H1 (cell line): ENCODE measurements around the gene PEX5L. TPM values are rescaled to one million over a fixed set of nuclear protein-coding genes. Genes with fewer than 3 reads are reported as not detected.
A peak's percentile ranks its signal among the peaks of the same experiment; 100 is the strongest.

ENCODE experiments used
- CTCF ChIA-PET: fragments of 300-600 bp; sonication (Branson Sonifier 250); formaldehyde crosslinking; loops from one replicate; lab custom pipeline; 2021; ENCODE audit not compliant: partially characterized antibody; lab: Charles Lee
- POLR2A ChIA-PET: fragments of 300-600 bp; sonication (Branson Sonifier 250); formaldehyde crosslinking; loops from one replicate; lab custom pipeline; 2021; ENCODE audit warnings: inconsistent platforms; ENCODE audit not compliant: partially characterized antibody; lab: Charles Lee
- DNase-seq, 2 experiments: peaks; one replicate each; pipeline versions ENCODE4 v3.0.0 to v3.0.0-alpha.2; 2010 to 2022; ENCODE audit warnings: low spot score in 2 of 2, low read depth in 1 of 2, mixed read lengths in 1 of 2
- FAIRE-seq: peaks from 2 replicates; lab custom pipeline; 2011; peaks lifted over from hg19 to GRCh38; lab: Jason Lieb, UNC
- H2AFZ ChIP-seq: 2 replicates; pipeline ENCODE4 v1.8.1; 2012; ENCODE audit warnings: low read length, inconsistent platforms
- H2AK5ac ChIP-seq: 2 replicates; pipeline ENCODE4 v1.6.1; 2013; ENCODE audit warnings: low read depth, low read length
- H2BK120ac ChIP-seq: replicated peaks from 2 replicates; pipeline ENCODE3; 2013; ENCODE audit warnings: low read depth, low read length, inconsistent platforms
- H2BK12ac ChIP-seq: 2 replicates; pipeline ENCODE4 v1.6.1; 2013; ENCODE audit warnings: low read depth, low read length
- H2BK15ac ChIP-seq: 2 replicates; pipeline ENCODE4 v1.6.1; 2013; ENCODE audit warnings: low read length
- H2BK20ac ChIP-seq: 2 replicates; pipeline ENCODE4 v1.6.1; 2013; ENCODE audit warnings: low read length
- H2BK5ac ChIP-seq: 2 replicates; pipeline ENCODE4 v1.6.1; 2013; ENCODE audit warnings: low read depth, low read length
- H3K14ac ChIP-seq: 2 replicates; pipeline ENCODE4 v1.6.1; 2013; ENCODE audit warnings: inconsistent platforms; ENCODE audit not compliant: insufficient read length
- H3K18ac ChIP-seq: 2 replicates; pipeline ENCODE4 v1.6.1; 2013; ENCODE audit warnings: low read length; ENCODE audit errors: extremely low read depth
- H3K23ac ChIP-seq: 2 replicates; pipeline ENCODE4 v1.6.1; 2013; ENCODE audit warnings: inconsistent platforms; ENCODE audit not compliant: insufficient read length
- H3K23me2 ChIP-seq: 2 replicates; pipeline ENCODE4 v1.6.1; 2013; ENCODE audit warnings: low read depth, low read length
- H3K27ac ChIP-seq: 2 replicates; pipeline ENCODE4 v1.6.1; 2011; ENCODE audit warnings: low read depth, low read length, inconsistent platforms
- H3K27me3 ChIP-seq, 4 experiments: replicated peaks in 1 of 4; 1 replicate in 1 of 4; 2 replicates in 3 of 4; pipeline versions ENCODE4 v1.6.1 to v1.8.1; 2011 to 2013; ENCODE audit warnings: low read length in 3 of 4, mild to moderate bottlenecking in 3 of 4, inconsistent platforms in 2 of 4, mixed read lengths in 2 of 4, moderate library complexity in 1 of 4; ENCODE audit not compliant: control insufficient read depth in 3 of 4, insufficient read depth in 3 of 4; ENCODE audit errors: extremely low read depth in 1 of 4
- H3K36me3 ChIP-seq, 4 experiments: 2 replicates each; pipeline versions ENCODE4 v1.6.1 to v1.8.1; 2011 to 2013; ENCODE audit warnings: mild to moderate bottlenecking in 4 of 4, low read length in 3 of 4, moderate library complexity in 2 of 4, control low read depth in 1 of 4, inconsistent platforms in 1 of 4; ENCODE audit not compliant: insufficient read depth in 4 of 4, control insufficient read depth in 2 of 4
- H3K4ac ChIP-seq: replicated peaks from 2 replicates; pipeline ENCODE3; 2013; ENCODE audit warnings: low read length, low read depth, mixed read lengths, inconsistent platforms; ENCODE audit not compliant: insufficient read length
- H3K4me1 ChIP-seq, 4 experiments: replicated peaks in 1 of 4; 1 replicate in 1 of 4; 2 replicates in 3 of 4; pipeline versions ENCODE4 v1.6.1 to v1.8.1; 2011 to 2013; ENCODE audit warnings: low read length in 3 of 4, inconsistent platforms in 2 of 4, mixed read lengths in 1 of 4; ENCODE audit not compliant: insufficient read depth in 4 of 4, control insufficient read depth in 3 of 4
- H3K4me2 ChIP-seq, 2 experiments: 2 replicates each; pipeline versions ENCODE4 v1.6.1 to v1.8.1; 2011 to 2013; ENCODE audit warnings: low read depth in 2 of 2, low read length in 2 of 2, control low read depth in 1 of 2, inconsistent platforms in 1 of 2, mild to moderate bottlenecking in 1 of 2; ENCODE audit not compliant: insufficient read depth in 1 of 2
- H3K4me3 ChIP-seq, 4 experiments: fragments of 200-600, 300-600 bp in 1 of 4; sonication (generic), shearing (Covaris generic), sonication (Bioruptor Twin) in 1 of 4; 2 replicates each; pipeline versions ENCODE4 v1.5.1 to v1.8.1; 2011 to 2016; ENCODE audit warnings: low read length in 4 of 4, low read depth in 3 of 4, control low read depth in 2 of 4, inconsistent platforms in 2 of 4, mild to moderate bottlenecking in 2 of 4, mixed read lengths in 1 of 4, moderate library complexity in 1 of 4; ENCODE audit not compliant: insufficient read depth in 2 of 4; ENCODE audit errors: extremely low read depth in 1 of 4
- H3K56ac ChIP-seq: replicated peaks from 2 replicates; pipeline ENCODE3; 2013; ENCODE audit warnings: low read depth, mild to moderate bottlenecking, mixed read lengths, low read length, inconsistent platforms; ENCODE audit not compliant: insufficient read length
- H3K79me1 ChIP-seq: 2 replicates; pipeline ENCODE4 v1.6.1; 2013; ENCODE audit warnings: low read depth, low read length, control low read depth
- H3K79me2 ChIP-seq, 2 experiments: 2 replicates each; pipeline versions ENCODE4 v1.6.1 to v1.8.1; 2012 to 2013; ENCODE audit warnings: low read length in 2 of 2, mild to moderate bottlenecking in 2 of 2, inconsistent platforms in 1 of 2; ENCODE audit not compliant: insufficient read depth in 2 of 2, control insufficient read depth in 1 of 2
- H3K9ac ChIP-seq, 4 experiments: replicated peaks in 1 of 4; 1 replicate in 1 of 4; 2 replicates in 3 of 4; pipeline versions ENCODE4 v1.6.1 to v1.8.1; 2011 to 2013; ENCODE audit warnings: low read depth in 3 of 4, low read length in 3 of 4, control low read depth in 2 of 4, mild to moderate bottlenecking in 2 of 4, moderate library complexity in 2 of 4, inconsistent platforms in 1 of 4; ENCODE audit errors: extremely low read depth in 1 of 4
- H3K9me3 ChIP-seq, 2 experiments: 2 replicates each; pipeline versions ENCODE4 v1.6.1 to v1.8.1; 2012 to 2013; ENCODE audit warnings: mild to moderate bottlenecking in 2 of 2, moderate library complexity in 2 of 2, control low read depth in 1 of 2, inconsistent platforms in 1 of 2, low read depth in 1 of 2, low read length in 1 of 2, mixed read lengths in 1 of 2; ENCODE audit not compliant: insufficient read depth in 2 of 2
- H4K20me1 ChIP-seq, 2 experiments: replicated peaks in 1 of 2; 2 replicates each; pipeline versions ENCODE3 to v1.8.1; 2011 to 2013; ENCODE audit warnings: inconsistent platforms in 2 of 2, low read length in 2 of 2, mild to moderate bottlenecking in 1 of 2; ENCODE audit not compliant: insufficient read depth in 2 of 2, control insufficient read depth in 1 of 2
- H4K5ac ChIP-seq: 2 replicates; pipeline ENCODE4 v1.6.1; 2013; ENCODE audit warnings: low read length, low read depth, mixed read lengths, inconsistent platforms; ENCODE audit not compliant: insufficient read length
- H4K8ac ChIP-seq: 2 replicates; pipeline ENCODE4 v1.8.0; 2013; ENCODE audit warnings: mild to moderate bottlenecking, moderate library complexity, low read length, inconsistent platforms; ENCODE audit not compliant: insufficient read depth; ENCODE audit errors: extremely low read depth
- H4K91ac ChIP-seq: replicated peaks from 2 replicates; pipeline ENCODE3; 2013; ENCODE audit warnings: low read length, mixed read lengths, inconsistent platforms; ENCODE audit not compliant: insufficient read length
- BACH1 ChIP-seq: IDR thresholded peaks from 2 replicates; pipeline ENCODE4 v1.6.1; 2012; ENCODE audit warnings: low read length, improper control_type of control experiment
- CBX5 ChIP-seq: fragments of 300-800, 300-1000 bp; sonication (generic); IDR thresholded peaks from 2 replicates; pipeline ENCODE4 v1.7.1; 2016; ENCODE audit warnings: antibody characterized with exemption, low read length, low read depth
- GABPA ChIP-seq: IDR thresholded peaks from 2 replicates; pipeline ENCODE4 v1.6.1; 2011; ENCODE audit warnings: mild to moderate bottlenecking, low read length, moderate library complexity, borderline replicate concordance; ENCODE audit not compliant: insufficient read depth
- NANOG ChIP-seq: IDR thresholded peaks from 2 replicates; pipeline ENCODE4 v1.6.1; 2011; ENCODE audit warnings: low read length, low read depth, mild to moderate bottlenecking, inconsistent platforms; ENCODE audit not compliant: insufficient read depth, poor library complexity, severe bottlenecking
- RFX5 ChIP-seq: IDR thresholded peaks from 2 replicates; pipeline ENCODE4 v1.6.1; 2011; ENCODE audit warnings: low read depth, low read length, improper control_type of control experiment, borderline replicate concordance
- RXRA ChIP-seq: IDR thresholded peaks from 2 replicates; pipeline ENCODE4 v1.6.1; 2011; ENCODE audit warnings: low read depth, mild to moderate bottlenecking, low read length, moderate library complexity; ENCODE audit not compliant: insufficient read depth
- SIN3A ChIP-seq, 2 experiments: IDR thresholded peaks in 1 of 2; conservative IDR thresholded peaks in 1 of 2; 2 replicates each; pipeline ENCODE4 v1.6.1; 2011 to 2012; ENCODE audit warnings: low read length in 2 of 2, improper control_type of control experiment in 1 of 2, low read depth in 1 of 2, mild to moderate bottlenecking in 1 of 2
- SP4 ChIP-seq: IDR thresholded peaks from 2 replicates; pipeline ENCODE4 v1.6.1; 2012; ENCODE audit warnings: low read length, inconsistent platforms
- SRF ChIP-seq: IDR thresholded peaks from 2 replicates; pipeline ENCODE4 v1.6.1; 2011; ENCODE audit warnings: mild to moderate bottlenecking, low read depth, low read length, moderate library complexity
- TBP ChIP-seq: IDR thresholded peaks from 2 replicates; pipeline ENCODE4 v1.6.1; 2011; ENCODE audit warnings: low read depth, low read length, improper control_type of control experiment
- WGBS, 2 experiments: shearing (Covaris generic) in 1 of 2; methylation state at CpG; one replicate each; pipeline versions ENCODE4 v1.1.6 to v1.1.7; 2013 to 2015; ENCODE audit warnings: low lambda C conversion rate in 2 of 2, mixed read lengths in 2 of 2, inconsistent platforms in 1 of 2, low coverage in 1 of 2, missing lambda C conversion rate in 1 of 2; ENCODE audit not compliant: insufficient replicate concordance in 2 of 2, insufficient coverage in 1 of 2, insufficient read length in 1 of 2; ENCODE audit errors: extremely low coverage in 1 of 2, missing lambda C conversion rate in 1 of 2; 5-methylcytosine and 5-hydroxymethylcytosine counted together
- polyA plus RNA-seq, 7 experiments: library from polyadenylated mRNA; depleted of rRNA in 3 of 7; stranded (reverse) in 5 of 7; unstranded in 2 of 7; fragments of >200 nt in 5 of 7; fragments of 200-250 nt in 2 of 7; gene quantifications; 1 replicate in 5 of 7; 2 replicates in 1 of 7; 4 replicates in 1 of 7; pipeline versions ENCODE4 v1.2.1 to v1.2.3, GENCODE V29; 2011 to 2013; ENCODE audit warnings: missing spikeins in 2 of 7, mixed read lengths in 2 of 7
- total RNA-seq: library from RNA; stranded (reverse); fragmentation: NEBNext Ultra II Directional; extraction: Animal tissue kit (Norgen Biotek cat#: 25700); gene quantifications from 2 replicates; pipeline ENCODE4 v1.2.1, GENCODE V29; 2021
- TF ChIP-seq, protein P1 (sequence below), 3 experiments: IDR thresholded peaks; 1 replicate in 2 of 3; 2 replicates in 1 of 3; pipeline versions ENCODE4 v1.5.1 to v1.6.1; 2011; ENCODE audit warnings: low read length in 3 of 3, mild to moderate bottlenecking in 3 of 3, inconsistent platforms in 2 of 3, low read depth in 1 of 3, moderate library complexity in 1 of 3; ENCODE audit not compliant: insufficient read depth in 1 of 3; ENCODE audit errors: control extremely low read depth in 1 of 3

Gene PEX5L
- total and polyA plus RNA-seq, 2 of the 8 experiments (the other 6 are each of a cell fraction or from before 2014, with no cell fraction given) = 0.80 to 4.2 TPM

DNA sequence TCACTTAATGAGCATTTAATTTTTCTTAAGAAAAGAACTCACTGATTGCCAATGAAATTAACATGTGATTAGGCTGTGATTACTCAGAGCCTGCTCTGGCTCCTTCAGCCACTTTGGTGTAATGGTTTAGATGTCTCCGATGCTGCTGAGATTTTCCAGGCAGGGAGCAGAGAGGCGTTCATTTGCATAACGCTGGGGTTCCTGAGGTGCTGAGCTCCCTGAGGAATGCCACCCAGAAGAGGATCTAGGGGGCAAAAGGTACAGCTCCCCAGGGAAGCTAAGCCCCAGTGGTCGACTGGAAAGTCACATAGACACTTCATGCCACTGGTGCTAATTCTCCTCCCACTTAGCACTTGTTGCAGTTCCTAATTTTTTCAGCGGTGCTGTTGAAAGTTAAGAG lies 264.4 kb downstream of the PEX5L start:
- no peak for FAIRE-seq
- no peak overlapping the region for H2BK12ac ChIP-seq

More for the DNA sequence above, 264.4 kb downstream of the PEX5L start:
- Histone ChIP-seq H4K5ac (no peak overlapping the region), H3K4ac (no peak overlapping the region), H3K4me2 (peak overlapping the region in 1 of 2 experiments; percentile 7; a peak in 1 of 4 replicates), H2AK5ac (no peak overlapping the region), H3K18ac (no peak overlapping the region), H2AFZ (no peak overlapping the region), H4K91ac (no peak overlapping the region), H3K27ac (no peak overlapping the region; the same call in 1 of the 2 replicates), H3K36me3 (peaks cover 0 to 21% (median 7%) of the 10 kb centered on the region in 4 experiments; a peak in 5 of 8 replicates), H3K9ac (no peak overlapping the region), H3K56ac (no peak overlapping the region), H4K8ac (no peak overlapping the region), H3K79me1 (no peaks in the 10 kb centered on the region), H2BK5ac (no peak overlapping the region), H2BK15ac (no peak overlapping the region), H3K23me2 (no peaks in the 10 kb centered on the region), H2BK20ac (no peak overlapping the region), H3K9me3 (peaks cover 13 to 21% of the 10 kb centered on the region in 2 experiments), H3K14ac (no peak overlapping the region), H3K4me1 (peaks cover 1 to 13% (median 4%) of the 10 kb centered on the region in 4 experiments; a peak in 6 of 7 replicates), H3K79me2 (no peaks in the 10 kb centered on the region), H2BK120ac (no peak overlapping the region), H3K4me3 (no peak overlapping the region), H3K23ac (no peak overlapping the region), H4K20me1 (no peaks in the 10 kb centered on the region), H3K27me3 (no peaks in the 10 kb centered on the region)
- ChIA-PET POLR2A (no interaction called here), CTCF (interaction anchor here (0.6 to 4.0 kb wide), 10 partner anchors 14 to 845 kb away, joined by 3 to 13 read pairs (median 3); no protein-coding TSS in a partner anchor)
- TF ChIP-seq NANOG = no peak
- TF ChIP-seq BACH1 = no peak
- TF ChIP-seq SRF = no peak
- TF ChIP-seq RXRA = no peak
- no peak for TF ChIP-seq RFX5
- TF ChIP-seq GABPA = no peak
- no peak for TF ChIP-seq SP4
- TF ChIP-seq, protein P1, sequence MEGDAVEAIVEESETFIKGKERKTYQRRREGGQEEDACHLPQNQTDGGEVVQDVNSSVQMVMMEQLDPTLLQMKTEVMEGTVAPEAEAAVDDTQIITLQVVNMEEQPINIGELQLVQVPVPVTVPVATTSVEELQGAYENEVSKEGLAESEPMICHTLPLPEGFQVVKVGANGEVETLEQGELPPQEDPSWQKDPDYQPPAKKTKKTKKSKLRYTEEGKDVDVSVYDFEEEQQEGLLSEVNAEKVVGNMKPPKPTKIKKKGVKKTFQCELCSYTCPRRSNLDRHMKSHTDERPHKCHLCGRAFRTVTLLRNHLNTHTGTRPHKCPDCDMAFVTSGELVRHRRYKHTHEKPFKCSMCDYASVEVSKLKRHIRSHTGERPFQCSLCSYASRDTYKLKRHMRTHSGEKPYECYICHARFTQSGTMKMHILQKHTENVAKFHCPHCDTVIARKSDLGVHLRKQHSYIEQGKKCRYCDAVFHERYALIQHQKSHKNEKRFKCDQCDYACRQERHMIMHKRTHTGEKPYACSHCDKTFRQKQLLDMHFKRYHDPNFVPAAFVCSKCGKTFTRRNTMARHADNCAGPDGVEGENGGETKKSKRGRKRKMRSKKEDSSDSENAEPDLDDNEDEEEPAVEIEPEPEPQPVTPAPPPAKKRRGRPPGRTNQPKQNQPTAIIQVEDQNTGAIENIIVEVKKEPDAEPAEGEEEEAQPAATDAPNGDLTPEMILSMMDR (IDR thresholded peaks at IDR 0.05; ENCODE audit: control extremely low read depth in 1 of 3, insufficient read depth in 1 of 3, low read depth in 1 of 3, low read length in 3 of 3) = no peak
- no peak for TF ChIP-seq CBX5
- no peak for TF ChIP-seq SIN3A (conservative IDR thresholded peaks at IDR 0.05 in 1 of 2, IDR thresholded peaks at IDR 0.05 in 1 of 2; ENCODE audit: low read depth in 1 of 2, low read length in 2 of 2)
- TF ChIP-seq TBP = no peak
- 41% methylated on average over 5 of the region's 5 CpGs; no CpG with 5 or more reads in 1 of the 2 experiments for WGBS, 2 experiments
- DNase-seq = no peak
